ENCODE results near the gene ADI1. TPM values are rescaled to one million over a fixed set of nuclear protein-coding genes. Genes with fewer than 3 reads are reported as not detected.

Gene ADI1
- total RNA-seq, 2 experiments from 2014 or later = 19.2 to 22.1 TPM

- Histone ChIP-seq H4K20me1 (ENCODE audit: insufficient read depth, low read length) (no peaks in the 10 kb centered on the region), H3K27ac (ENCODE audit: low read depth, low read length, poor library complexity, severe bottlenecking) (no peak overlapping the region), H3K4me2 (ENCODE audit: low read length) (no peak overlapping the region), H2AFZ (ENCODE audit: low read length) (no peak overlapping the region), H3K4me3 (ENCODE audit: low read depth, low read length, poor library complexity, severe bottlenecking) (no peak overlapping the region), H3K4me1 (ENCODE audit: insufficient read depth, low read length, poor library complexity, severe bottlenecking) (peaks cover 22% of the 10 kb centered on the region), H3K36me3 (ENCODE audit: insufficient read depth, low read length) (peaks cover 9% of the 10 kb centered on the region; the same call in 1 of the 2 replicates), H3K79me2 (ENCODE audit: insufficient read depth, low read depth, low read length) (no peaks in the 10 kb centered on the region), H3K9me2 (ENCODE audit: insufficient read depth, low read length) (no peaks in the 10 kb centered on the region), H3K9me3 (ENCODE audit: low read length) (no peaks in the 10 kb centered on the region)
- intact Hi-C loops (cut with micrococcal nuclease; ENCODE audit: unreplicated experiment) = loop anchor here (10.0 kb wide), 2 partner anchors 271 to 621 kb away; no protein-coding TSS in a partner anchor
- POLR2A ChIA-PET = no interaction called here
- no TSS peak for BruUV-seq (replicated peaks)
- CTCF ChIA-PET (ENCODE audit: unreplicated experiment) = interaction anchor here (0.6 kb wide), 1 partner anchor 23 kb away, joined by 4 read pairs; no protein-coding TSS in a partner anchor
- TF ChIP-seq EZH2phosphoT487 (IDR thresholded peaks at IDR 0.05; ENCODE audit: borderline replicate concordance, low read depth, low read length) = no peak
- TF ChIP-seq, protein P1, sequence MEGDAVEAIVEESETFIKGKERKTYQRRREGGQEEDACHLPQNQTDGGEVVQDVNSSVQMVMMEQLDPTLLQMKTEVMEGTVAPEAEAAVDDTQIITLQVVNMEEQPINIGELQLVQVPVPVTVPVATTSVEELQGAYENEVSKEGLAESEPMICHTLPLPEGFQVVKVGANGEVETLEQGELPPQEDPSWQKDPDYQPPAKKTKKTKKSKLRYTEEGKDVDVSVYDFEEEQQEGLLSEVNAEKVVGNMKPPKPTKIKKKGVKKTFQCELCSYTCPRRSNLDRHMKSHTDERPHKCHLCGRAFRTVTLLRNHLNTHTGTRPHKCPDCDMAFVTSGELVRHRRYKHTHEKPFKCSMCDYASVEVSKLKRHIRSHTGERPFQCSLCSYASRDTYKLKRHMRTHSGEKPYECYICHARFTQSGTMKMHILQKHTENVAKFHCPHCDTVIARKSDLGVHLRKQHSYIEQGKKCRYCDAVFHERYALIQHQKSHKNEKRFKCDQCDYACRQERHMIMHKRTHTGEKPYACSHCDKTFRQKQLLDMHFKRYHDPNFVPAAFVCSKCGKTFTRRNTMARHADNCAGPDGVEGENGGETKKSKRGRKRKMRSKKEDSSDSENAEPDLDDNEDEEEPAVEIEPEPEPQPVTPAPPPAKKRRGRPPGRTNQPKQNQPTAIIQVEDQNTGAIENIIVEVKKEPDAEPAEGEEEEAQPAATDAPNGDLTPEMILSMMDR (conservative IDR thresholded peaks at IDR 0.05; ENCODE audit: low read length) = no peak
- DNase-seq (ENCODE audit: low spot score) = no peak
Observed at GRCh38 chr2:3465844-3466481, 53.4 kb downstream of the ADI1 start.

GRCh38 chr2:3465328-3465727 is 54.0 kb downstream of the ADI1 start:
- Histone ChIP-seq H3K4me2 (ENCODE audit: low read length) (no peak overlapping the region), H2AFZ (ENCODE audit: low read length) (no peak overlapping the region), H3K36me3 (ENCODE audit: insufficient read depth, low read length) (peaks cover 9% of the 10 kb centered on the region; the same call in 1 of the 2 replicates), H3K9me3 (ENCODE audit: low read length) (no peaks in the 10 kb centered on the region), H3K79me2 (ENCODE audit: insufficient read depth, low read depth, low read length) (no peaks in the 10 kb centered on the region), H3K4me1 (ENCODE audit: insufficient read depth, low read length, poor library complexity, severe bottlenecking) (peaks cover 22% of the 10 kb centered on the region), H4K20me1 (ENCODE audit: insufficient read depth, low read length) (no peaks in the 10 kb centered on the region), H3K4me3 (ENCODE audit: low read depth, low read length, poor library complexity, severe bottlenecking) (no peak overlapping the region), H3K9me2 (ENCODE audit: insufficient read depth, low read length) (no peaks in the 10 kb centered on the region), H3K27ac (ENCODE audit: low read depth, low read length, poor library complexity, severe bottlenecking) (no peak overlapping the region)
- intact Hi-C loops (cut with micrococcal nuclease; ENCODE audit: unreplicated experiment) = loop anchor here (10.0 kb wide), 2 partner anchors 271 to 621 kb away; no protein-coding TSS in a partner anchor
- POLR2A ChIA-PET = interaction anchor here (0.6 kb wide), 1 partner anchor 55 kb away, joined by 3 read pairs; no protein-coding TSS in a partner anchor
- no peak for TF ChIP-seq EZH2phosphoT487 (IDR thresholded peaks at IDR 0.05; ENCODE audit: borderline replicate concordance, low read depth, low read length)
- TF ChIP-seq, protein P1 (conservative IDR thresholded peaks at IDR 0.05; ENCODE audit: low read length) = no peak
- CTCF ChIA-PET (ENCODE audit: unreplicated experiment) = no interaction called here
- DNase-seq (ENCODE audit: low spot score) = no peak
- BruUV-seq (replicated peaks) = no TSS peak
